ENCODE results near the gene SGK1. TPM values are rescaled to one million over a fixed set of nuclear protein-coding genes. Genes with fewer than 3 reads are reported as not detected.
"Not testable (repeated sequence)": the region's sequence is repeated elsewhere in the genome, so short reads cannot be mapped to it uniquely, and the experiment has no call there.

The SGK1 gene
- total RNA-seq, 1 experiment from 2014 or later: 23.2 TPM

DNA sequence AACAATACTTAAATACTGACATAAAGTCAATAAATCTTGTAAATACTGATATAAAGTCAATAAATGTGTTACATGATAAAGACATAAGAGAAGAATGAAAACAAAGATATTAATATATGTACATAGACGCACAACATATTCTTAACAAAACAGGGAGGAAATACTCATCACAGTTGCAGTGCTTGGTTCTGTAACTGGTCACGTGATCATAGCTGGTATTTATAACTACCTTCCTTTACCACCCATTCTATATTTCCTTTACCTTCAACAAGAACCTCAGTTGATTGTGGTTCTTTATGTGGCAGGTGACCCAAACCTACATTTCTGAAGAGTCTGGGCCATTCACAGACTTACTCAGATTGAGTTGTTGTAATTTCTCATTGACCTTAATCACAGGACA is 131.6 kb downstream of the SGK1 start (continued):
- no peak for TF ChIP-seq ZSCAN18 (CRISPR knock-in tag; IDR thresholded peaks at IDR 0.05)
- TF ChIP-seq, protein P1, sequence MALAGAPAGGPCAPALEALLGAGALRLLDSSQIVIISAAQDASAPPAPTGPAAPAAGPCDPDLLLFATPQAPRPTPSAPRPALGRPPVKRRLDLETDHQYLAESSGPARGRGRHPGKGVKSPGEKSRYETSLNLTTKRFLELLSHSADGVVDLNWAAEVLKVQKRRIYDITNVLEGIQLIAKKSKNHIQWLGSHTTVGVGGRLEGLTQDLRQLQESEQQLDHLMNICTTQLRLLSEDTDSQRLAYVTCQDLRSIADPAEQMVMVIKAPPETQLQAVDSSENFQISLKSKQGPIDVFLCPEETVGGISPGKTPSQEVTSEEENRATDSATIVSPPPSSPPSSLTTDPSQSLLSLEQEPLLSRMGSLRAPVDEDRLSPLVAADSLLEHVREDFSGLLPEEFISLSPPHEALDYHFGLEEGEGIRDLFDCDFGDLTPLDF (CRISPR knock-in tag; IDR thresholded peaks at IDR 0.05): no peak
- TF ChIP-seq, protein P2, sequence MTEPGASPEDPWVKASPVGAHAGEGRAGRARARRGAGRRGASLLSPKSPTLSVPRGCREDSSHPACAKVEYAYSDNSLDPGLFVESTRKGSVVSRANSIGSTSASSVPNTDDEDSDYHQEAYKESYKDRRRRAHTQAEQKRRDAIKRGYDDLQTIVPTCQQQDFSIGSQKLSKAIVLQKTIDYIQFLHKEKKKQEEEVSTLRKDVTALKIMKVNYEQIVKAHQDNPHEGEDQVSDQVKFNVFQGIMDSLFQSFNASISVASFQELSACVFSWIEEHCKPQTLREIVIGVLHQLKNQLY (CRISPR knock-in tag; IDR thresholded peaks at IDR 0.05): no peak

DNA sequence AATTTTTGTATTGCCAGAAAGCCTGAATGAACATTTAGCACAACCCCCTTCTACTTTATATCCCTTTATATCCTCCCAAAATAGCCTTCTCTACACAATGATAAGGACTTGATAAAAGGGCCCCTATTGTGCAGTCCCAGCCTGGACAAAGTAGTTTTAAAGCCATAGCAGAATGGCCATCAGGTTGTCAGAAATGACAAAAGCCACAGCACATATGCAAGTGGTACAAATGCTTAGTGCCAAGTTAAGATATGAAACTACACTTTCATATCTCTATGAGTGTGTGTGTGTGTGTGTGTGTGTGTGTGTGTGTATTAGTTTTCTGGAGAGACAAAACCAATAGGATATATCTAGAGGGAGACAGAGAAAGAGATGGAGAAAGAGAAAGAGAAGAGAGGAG is 132.6 kb downstream of the SGK1 start:
- H3K9me3 Mint-ChIP-seq: peaks cover 1% of the 10 kb centered on the region; the same call in 1 of the 2 replicates
- no peak for DNase-seq (ENCODE audit: low spot score)
- no peak for ATAC-seq
- TF ChIP-seq PRDM15 (CRISPR knock-in tag; IDR thresholded peaks at IDR 0.05) (no peak), GRHL2 (CRISPR knock-in tag; IDR thresholded peaks at IDR 0.05; ENCODE audit: insufficient replicate concordance, severe bottlenecking) (no peak)
- no peak overlapping the region for H3K4me3 Mint-ChIP-seq
- H3K4me1 Mint-ChIP-seq: peaks cover 30% of the 10 kb centered on the region
- H3K36me3 Mint-ChIP-seq: no peaks in the 10 kb centered on the region
- no peaks in the 10 kb centered on the region for H3K27me3 Mint-ChIP-seq (ENCODE audit: low read depth)
- ChIA-PET CTCF (no interaction called here), POLR2A (no interaction called here)
- no peak overlapping the region for H3K27ac Mint-ChIP-seq

GRCh38 chr6:134183844-134184243 is 134.1 kb downstream of the SGK1 start:
- Mint-ChIP-seq H3K27me3 (ENCODE audit: low read depth) (no peaks in the 10 kb centered on the region), H3K9me3 (peaks cover 3% of the 10 kb centered on the region; the same call in 1 of the 2 replicates), H3K4me1 (peaks cover 31% of the 10 kb centered on the region), H3K36me3 (no peaks in the 10 kb centered on the region), H3K4me3 (peak overlapping the region; percentile 15; the same call in 1 of the 2 replicates), H3K27ac (peak overlapping the region; percentile 98)
- DNase-seq (ENCODE audit: low spot score): peak; percentile 29
- peak; percentile 88 for ATAC-seq
- ChIA-PET POLR2A (interaction anchor here (0.7 kb wide), 1 partner anchor 662 kb away, joined by 4 read pairs; no protein-coding TSS in a partner anchor), CTCF (interaction anchor here (0.6 to 1.8 kb wide), 3 partner anchors 84 to 757 kb away, joined by 3 to 4 read pairs (median 4); no protein-coding TSS in a partner anchor)
- peak; percentile 73; the same call in 1 of the 2 replicates for TF ChIP-seq ZNF121 (CRISPR knock-in tag; IDR thresholded peaks at IDR 0.05)
- no peak for TF ChIP-seq ZNF532 (CRISPR knock-in tag; IDR thresholded peaks at IDR 0.05; ENCODE audit: borderline replicate concordance)

DNA sequence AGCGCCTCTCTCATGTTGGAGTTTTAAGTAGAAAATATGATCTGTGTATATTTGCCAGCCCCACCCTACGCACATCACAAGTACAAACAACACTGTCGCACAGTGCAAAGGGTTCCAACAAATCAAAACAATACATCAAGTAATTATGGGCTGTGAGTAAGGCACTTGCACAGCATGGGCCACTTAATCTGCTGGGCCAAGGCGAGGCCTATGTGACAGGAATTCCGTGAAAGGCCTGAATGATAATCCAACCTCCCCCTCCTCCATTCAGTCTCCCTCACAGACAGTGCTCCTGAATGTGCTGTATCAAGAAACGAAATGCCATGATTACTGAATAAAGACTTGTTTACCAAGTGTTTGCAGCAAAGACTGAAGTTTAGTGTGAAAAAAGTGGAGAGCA is 135.4 kb downstream of the SGK1 start:
- Mint-ChIP-seq H3K27ac (peak overlapping the region; percentile 89), H3K4me3 (no peak overlapping the region), H3K9me3 (peaks cover 3% of the 10 kb centered on the region; the same call in 1 of the 2 replicates), H3K36me3 (no peaks in the 10 kb centered on the region), H3K4me1 (peaks cover 41% of the 10 kb centered on the region), H3K27me3 (ENCODE audit: low read depth) (peaks cover 6% of the 10 kb centered on the region)
- DNase-seq (ENCODE audit: low spot score): no peak
- POLR2A ChIA-PET: no interaction called here
- ATAC-seq: no peak
- CTCF ChIA-PET: no interaction called here
- TF ChIP-seq OVOL2 (CRISPR knock-in tag; IDR thresholded peaks at IDR 0.05; ENCODE audit: borderline replicate concordance) (no peak), ZNF263 (CRISPR knock-in tag; IDR thresholded peaks at IDR 0.05; ENCODE audit: low read depth) (peak; percentile 56; the same call in 1 of the 2 replicates), SOX15 (CRISPR knock-in tag; IDR thresholded peaks at IDR 0.05) (no peak)
- TF ChIP-seq, protein P3, sequence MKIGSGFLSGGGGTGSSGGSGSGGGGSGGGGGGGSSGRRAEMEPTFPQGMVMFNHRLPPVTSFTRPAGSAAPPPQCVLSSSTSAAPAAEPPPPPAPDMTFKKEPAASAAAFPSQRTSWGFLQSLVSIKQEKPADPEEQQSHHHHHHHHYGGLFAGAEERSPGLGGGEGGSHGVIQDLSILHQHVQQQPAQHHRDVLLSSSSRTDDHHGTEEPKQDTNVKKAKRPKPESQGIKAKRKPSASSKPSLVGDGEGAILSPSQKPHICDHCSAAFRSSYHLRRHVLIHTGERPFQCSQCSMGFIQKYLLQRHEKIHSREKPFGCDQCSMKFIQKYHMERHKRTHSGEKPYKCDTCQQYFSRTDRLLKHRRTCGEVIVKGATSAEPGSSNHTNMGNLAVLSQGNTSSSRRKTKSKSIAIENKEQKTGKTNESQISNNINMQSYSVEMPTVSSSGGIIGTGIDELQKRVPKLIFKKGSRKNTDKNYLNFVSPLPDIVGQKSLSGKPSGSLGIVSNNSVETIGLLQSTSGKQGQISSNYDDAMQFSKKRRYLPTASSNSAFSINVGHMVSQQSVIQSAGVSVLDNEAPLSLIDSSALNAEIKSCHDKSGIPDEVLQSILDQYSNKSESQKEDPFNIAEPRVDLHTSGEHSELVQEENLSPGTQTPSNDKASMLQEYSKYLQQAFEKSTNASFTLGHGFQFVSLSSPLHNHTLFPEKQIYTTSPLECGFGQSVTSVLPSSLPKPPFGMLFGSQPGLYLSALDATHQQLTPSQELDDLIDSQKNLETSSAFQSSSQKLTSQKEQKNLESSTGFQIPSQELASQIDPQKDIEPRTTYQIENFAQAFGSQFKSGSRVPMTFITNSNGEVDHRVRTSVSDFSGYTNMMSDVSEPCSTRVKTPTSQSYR (CRISPR knock-in tag; IDR thresholded peaks at IDR 0.05): no peak

DNA sequence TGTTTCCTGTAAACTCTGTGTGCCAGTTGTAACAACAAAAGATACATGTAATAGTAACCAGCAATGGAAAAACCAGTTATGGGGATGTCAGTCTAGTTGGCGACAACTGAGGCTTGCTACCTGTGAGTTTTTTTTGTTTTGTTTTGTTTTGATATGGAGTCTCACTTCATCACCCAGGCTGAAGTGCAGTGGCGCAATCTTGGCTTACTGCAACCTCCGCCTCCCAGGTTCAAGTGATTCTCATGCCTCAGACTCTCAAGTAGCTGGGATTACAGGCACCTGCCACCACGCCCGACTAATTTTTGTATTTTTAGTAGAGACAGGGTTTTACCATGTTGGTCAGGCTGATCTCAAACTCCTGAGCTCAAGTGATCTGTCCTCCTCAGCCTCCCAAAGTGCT is 136.2 kb downstream of the SGK1 start:
- ATAC-seq; POLR2A ChIA-PET; H3K4me3 Mint-ChIP-seq; DNase-seq (ENCODE audit: low spot score); H3K27ac Mint-ChIP-seq; H3K9me3 Mint-ChIP-seq; H3K36me3 Mint-ChIP-seq: not testable (repeated sequence)
- CTCF ChIA-PET: interaction anchor here (0.5 to 2.0 kb wide), 3 partner anchors 86 to 1007 kb away, joined by 3 to 4 read pairs (median 4); no protein-coding TSS in a partner anchor
- Mint-ChIP-seq H3K4me1 (peaks cover 46% of the 10 kb centered on the region), H3K27me3 (ENCODE audit: low read depth) (peaks cover 14% of the 10 kb centered on the region)
